VCaP (cell line): ENCODE results near the gene OCRL.

Experiments used
- H3K27ac ChIP-seq: fragments of 450-650 bp; 2 replicates; pipeline ENCODE4 v1.5.1; 2017
- CTCF ChIP-seq: fragments of 450-650 bp; conservative IDR thresholded peaks from 2 replicates; pipeline ENCODE4 v1.5.1; 2017; ENCODE audit warnings: mild to moderate bottlenecking, moderate library complexity

OCRL gene

GRCh38 chrX:129593137-129593536 is 53.1 kb downstream of the OCRL start:
- no peak for TF ChIP-seq CTCF
- H3K27ac ChIP-seq = no peak overlapping the region

GRCh38 chrX:129594781-129595180 is 54.7 kb downstream of the OCRL start:
- no peak overlapping the region for H3K27ac ChIP-seq
- TF ChIP-seq CTCF = no peak

- no peak for TF ChIP-seq CTCF
- H3K27ac ChIP-seq = 0 out of 2 replicates have a peak overlapping the region, but pooled peaks have one; percentile 13
These were observed 56.0 kb downstream of the OCRL start for GRCh38 chrX:129596077-129596476.

GRCh38 chrX:129597905-129598304 is 57.8 kb downstream of the OCRL start:
- no peak overlapping the region for H3K27ac ChIP-seq
- no peak for TF ChIP-seq CTCF

GRCh38 chrX:129599499-129599898 is 59.4 kb downstream of the OCRL start:
- no peak for TF ChIP-seq CTCF

GRCh38 chrX:129599996-129600395 is 59.9 kb downstream of the OCRL start:
- no peak overlapping the region for H3K27ac ChIP-seq
- no peak for TF ChIP-seq CTCF

More at GRCh38 chrX:129599499-129599898, 59.4 kb downstream of the OCRL start:
- H3K27ac ChIP-seq = no peak overlapping the region

- peak; percentile 77 for TF ChIP-seq CTCF
- no peak overlapping the region for H3K27ac ChIP-seq
These were observed 60.9 kb downstream of the OCRL start for GRCh38 chrX:129600981-129601424.
